ENCODE measurements around the gene KMT5B. TPM values are rescaled to one million over a fixed set of nuclear protein-coding genes. Genes with fewer than 3 reads are reported as not detected.

The KMT5B gene
- total and polyA plus RNA-seq, 10 of the 15 experiments (the other 5 are each of a cell fraction or from before 2014, with no cell fraction given) = 4.7 to 21.8 (median 18.0) TPM

DNA sequence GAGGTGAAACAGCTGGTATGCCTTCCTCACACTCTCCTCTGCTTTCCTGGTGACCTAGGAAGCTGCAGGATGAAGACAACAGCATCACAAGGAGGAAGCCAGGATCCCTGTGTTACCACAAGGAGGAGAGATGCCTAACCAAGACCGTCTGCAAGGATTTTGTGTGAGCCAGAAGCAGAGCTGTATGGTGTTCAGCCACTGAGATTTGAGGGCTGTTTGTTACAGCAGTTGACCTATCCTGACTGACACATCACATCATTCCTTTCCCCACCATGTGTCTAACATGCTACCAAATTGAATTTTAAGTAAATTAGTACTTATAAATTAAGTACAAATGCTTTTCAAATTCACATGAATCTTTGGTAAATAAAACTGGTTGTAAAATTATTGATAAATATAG lies 83.0 kb downstream of the KMT5B start (continued):
- TF ChIP-seq, protein P1, sequence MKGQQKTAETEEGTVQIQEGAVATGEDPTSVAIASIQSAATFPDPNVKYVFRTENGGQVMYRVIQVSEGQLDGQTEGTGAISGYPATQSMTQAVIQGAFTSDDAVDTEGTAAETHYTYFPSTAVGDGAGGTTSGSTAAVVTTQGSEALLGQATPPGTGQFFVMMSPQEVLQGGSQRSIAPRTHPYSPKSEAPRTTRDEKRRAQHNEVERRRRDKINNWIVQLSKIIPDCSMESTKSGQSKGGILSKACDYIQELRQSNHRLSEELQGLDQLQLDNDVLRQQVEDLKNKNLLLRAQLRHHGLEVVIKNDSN (IDR thresholded peaks at IDR 0.05; ENCODE audit: borderline replicate concordance, extremely low read length, insufficient read depth, low read depth, low read length) = no peak
- TF ChIP-seq HDGF (IDR thresholded peaks at IDR 0.05) (no peak), MTA3 (IDR thresholded peaks at IDR 0.05; ENCODE audit: borderline replicate concordance, low read length) (no peak)

DNA sequence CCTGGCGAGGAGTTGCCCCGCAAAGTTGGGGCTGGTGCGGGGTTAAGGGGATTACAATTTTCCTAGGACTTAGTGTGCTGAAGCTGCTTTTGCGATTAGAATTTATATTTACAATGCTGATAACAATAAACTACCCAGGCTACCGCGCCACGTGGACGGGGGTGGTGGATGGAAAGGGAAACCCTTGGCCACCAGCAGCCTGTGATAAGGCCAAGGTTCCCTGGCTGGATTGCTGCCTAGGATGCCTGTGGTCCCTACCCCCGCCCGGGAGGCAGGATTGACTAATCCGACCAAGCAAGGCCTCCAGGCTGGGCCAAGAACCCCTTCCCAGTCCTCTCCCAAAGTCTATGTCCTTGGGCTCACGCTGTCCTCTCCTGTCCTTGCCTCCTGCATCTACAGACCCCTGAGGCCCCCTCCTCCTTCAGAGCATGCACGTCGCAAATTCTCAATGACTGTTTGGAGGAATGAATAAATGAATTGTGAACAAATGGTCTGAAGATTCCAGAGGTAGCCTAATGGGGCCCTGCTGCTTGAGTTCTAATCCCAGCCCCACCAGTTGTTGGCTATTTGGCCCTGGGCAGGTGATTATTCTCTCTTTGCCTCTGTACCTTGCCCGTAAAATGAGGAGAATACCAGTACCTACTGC lies 84.3 kb downstream of the KMT5B start:
- POLR2A ChIA-PET = no interaction called here
- RAD21 ChIA-PET (ENCODE audit: unreplicated experiment) = no interaction called here
- FAIRE-seq = no peak
- no peak overlapping the region for H2AFZ ChIP-seq (ENCODE audit: control insufficient read depth, low read depth, low read length)
- intact Hi-C loops (cut with micrococcal nuclease; ENCODE audit: unreplicated experiment) = loop anchor here (10.0 kb wide), 1 partner anchor 124 kb away; the partner anchor contains the start of gene UNC93B1
- no peak overlapping the region for H3K9ac ChIP-seq (ENCODE audit: control insufficient read depth, insufficient read depth, low read length)
- no peak overlapping the region for H3K4me2 ChIP-seq (ENCODE audit: control insufficient read depth, insufficient read depth)
- ATAC-seq = no peak
- H3K36me3 ChIP-seq (ENCODE audit: control insufficient read depth in 2 of 2, insufficient read depth in 2 of 2, low read length in 1 of 2) = no peaks in the 10 kb centered on the region
- SMC1A ChIA-PET (ENCODE audit: uncharacterized antibody, unreplicated experiment) = no interaction called here
- TF ChIP-seq, protein P2, sequence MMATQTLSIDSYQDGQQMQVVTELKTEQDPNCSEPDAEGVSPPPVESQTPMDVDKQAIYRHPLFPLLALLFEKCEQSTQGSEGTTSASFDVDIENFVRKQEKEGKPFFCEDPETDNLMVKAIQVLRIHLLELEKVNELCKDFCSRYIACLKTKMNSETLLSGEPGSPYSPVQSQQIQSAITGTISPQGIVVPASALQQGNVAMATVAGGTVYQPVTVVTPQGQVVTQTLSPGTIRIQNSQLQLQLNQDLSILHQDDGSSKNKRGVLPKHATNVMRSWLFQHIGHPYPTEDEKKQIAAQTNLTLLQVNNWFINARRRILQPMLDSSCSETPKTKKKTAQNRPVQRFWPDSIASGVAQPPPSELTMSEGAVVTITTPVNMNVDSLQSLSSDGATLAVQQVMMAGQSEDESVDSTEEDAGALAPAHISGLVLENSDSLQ (IDR thresholded peaks at IDR 0.05) = no peak
- TF ChIP-seq POU2F2 (IDR thresholded peaks at IDR 0.05; ENCODE audit: borderline replicate concordance, low read depth, low read length) (no peak), PAX8 (IDR thresholded peaks at IDR 0.05) (no peak), CHD2 (IDR thresholded peaks at IDR 0.05; ENCODE audit: borderline replicate concordance, low read depth, low read length) (no peak), EED (IDR thresholded peaks at IDR 0.05; ENCODE audit: low read depth) (no peak), FOXM1 (IDR thresholded peaks at IDR 0.05; ENCODE audit: low read depth, low read length) (no peak), SUZ12 (IDR thresholded peaks at IDR 0.05; ENCODE audit: unreplicated experiment) (no peak), HDAC2 (IDR thresholded peaks at IDR 0.05) (no peak)
- TF ChIP-seq, protein P3, sequence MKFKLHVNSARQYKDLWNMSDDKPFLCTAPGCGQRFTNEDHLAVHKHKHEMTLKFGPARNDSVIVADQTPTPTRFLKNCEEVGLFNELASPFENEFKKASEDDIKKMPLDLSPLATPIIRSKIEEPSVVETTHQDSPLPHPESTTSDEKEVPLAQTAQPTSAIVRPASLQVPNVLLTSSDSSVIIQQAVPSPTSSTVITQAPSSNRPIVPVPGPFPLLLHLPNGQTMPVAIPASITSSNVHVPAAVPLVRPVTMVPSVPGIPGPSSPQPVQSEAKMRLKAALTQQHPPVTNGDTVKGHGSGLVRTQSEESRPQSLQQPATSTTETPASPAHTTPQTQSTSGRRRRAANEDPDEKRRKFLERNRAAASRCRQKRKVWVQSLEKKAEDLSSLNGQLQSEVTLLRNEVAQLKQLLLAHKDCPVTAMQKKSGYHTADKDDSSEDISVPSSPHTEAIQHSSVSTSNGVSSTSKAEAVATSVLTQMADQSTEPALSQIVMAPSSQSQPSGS (IDR thresholded peaks at IDR 0.05; ENCODE audit: low read length) = no peak
- TF ChIP-seq, protein P4, sequence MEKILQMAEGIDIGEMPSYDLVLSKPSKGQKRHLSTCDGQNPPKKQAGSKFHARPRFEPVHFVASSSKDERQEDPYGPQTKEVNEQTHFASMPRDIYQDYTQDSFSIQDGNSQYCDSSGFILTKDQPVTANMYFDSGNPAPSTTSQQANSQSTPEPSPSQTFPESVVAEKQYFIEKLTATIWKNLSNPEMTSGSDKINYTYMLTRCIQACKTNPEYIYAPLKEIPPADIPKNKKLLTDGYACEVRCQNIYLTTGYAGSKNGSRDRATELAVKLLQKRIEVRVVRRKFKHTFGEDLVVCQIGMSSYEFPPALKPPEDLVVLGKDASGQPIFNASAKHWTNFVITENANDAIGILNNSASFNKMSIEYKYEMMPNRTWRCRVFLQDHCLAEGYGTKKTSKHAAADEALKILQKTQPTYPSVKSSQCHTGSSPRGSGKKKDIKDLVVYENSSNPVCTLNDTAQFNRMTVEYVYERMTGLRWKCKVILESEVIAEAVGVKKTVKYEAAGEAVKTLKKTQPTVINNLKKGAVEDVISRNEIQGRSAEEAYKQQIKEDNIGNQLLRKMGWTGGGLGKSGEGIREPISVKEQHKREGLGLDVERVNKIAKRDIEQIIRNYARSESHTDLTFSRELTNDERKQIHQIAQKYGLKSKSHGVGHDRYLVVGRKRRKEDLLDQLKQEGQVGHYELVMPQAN (conservative IDR thresholded peaks at IDR 0.05) = no peak
- TF ChIP-seq, protein P5, sequence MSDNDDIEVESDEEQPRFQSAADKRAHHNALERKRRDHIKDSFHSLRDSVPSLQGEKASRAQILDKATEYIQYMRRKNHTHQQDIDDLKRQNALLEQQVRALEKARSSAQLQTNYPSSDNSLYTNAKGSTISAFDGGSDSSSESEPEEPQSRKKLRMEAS (IDR thresholded peaks at IDR 0.05; ENCODE audit: low read depth, low read length) = no peak
- DNase-seq (ENCODE audit: low read depth, low spot score) = no peak
- peaks cover 2% of the 10 kb centered on the region; the same call in 1 of the 3 replicates for H3K9me3 ChIP-seq (replicated peaks; ENCODE audit: control insufficient read depth, insufficient read depth, low read length)
- in situ Hi-C loops (cut with MboI) = no loop called here
- no peaks in the 10 kb centered on the region for H3K27me3 ChIP-seq (replicated peaks in 1 of 2; ENCODE audit: control insufficient read depth in 2 of 2, insufficient read depth in 2 of 2, low read length in 1 of 2)
- CTCF ChIA-PET = no interaction called here
- no peaks in the 10 kb centered on the region for H3K79me2 ChIP-seq (ENCODE audit: control insufficient read depth, insufficient read depth, low read length)
- BruUV-seq (replicated peaks) = no TSS peak
- 68% methylated on average over 12 of the region's 15 CpGs for WGBS (ENCODE audit: insufficient coverage, insufficient replicate concordance, low lambda C conversion rate, missing lambda C conversion rate)
- no peaks in the 10 kb centered on the region; the same call in 1 of the 2 replicates for H3K4me1 ChIP-seq (ENCODE audit: control insufficient read depth, insufficient read depth, low read length)
- no peaks in the 10 kb centered on the region for H4K20me1 ChIP-seq (ENCODE audit: control insufficient read depth, insufficient read depth)
- no peak overlapping the region for H3K27ac ChIP-seq (ENCODE audit: control insufficient read depth, insufficient read depth)
- no peak overlapping the region for H3K4me3 ChIP-seq
